ENCODE measurements around the gene MR1.

DNA sequence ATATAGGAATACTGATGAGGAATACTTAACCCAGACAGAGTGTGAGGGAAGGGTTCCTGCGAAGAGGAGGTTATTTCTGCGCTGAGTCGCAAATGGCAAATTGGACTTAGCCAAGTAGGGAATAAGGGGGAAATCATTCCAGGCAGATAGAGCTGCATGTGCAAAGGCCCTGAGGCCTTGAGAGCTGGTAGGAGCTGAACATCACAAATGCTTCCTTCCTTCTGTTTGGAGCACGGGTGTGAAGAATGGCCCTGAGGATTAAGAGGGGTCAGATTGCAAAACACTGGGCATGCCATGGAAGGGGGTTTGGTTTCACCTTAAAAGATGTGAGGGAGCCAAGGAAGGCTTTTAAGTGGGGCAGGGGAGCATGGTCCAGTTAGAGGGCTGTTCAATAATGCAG lies 67.2 kb downstream of the MR1 start:
- TF ChIP-seq, protein P1, sequence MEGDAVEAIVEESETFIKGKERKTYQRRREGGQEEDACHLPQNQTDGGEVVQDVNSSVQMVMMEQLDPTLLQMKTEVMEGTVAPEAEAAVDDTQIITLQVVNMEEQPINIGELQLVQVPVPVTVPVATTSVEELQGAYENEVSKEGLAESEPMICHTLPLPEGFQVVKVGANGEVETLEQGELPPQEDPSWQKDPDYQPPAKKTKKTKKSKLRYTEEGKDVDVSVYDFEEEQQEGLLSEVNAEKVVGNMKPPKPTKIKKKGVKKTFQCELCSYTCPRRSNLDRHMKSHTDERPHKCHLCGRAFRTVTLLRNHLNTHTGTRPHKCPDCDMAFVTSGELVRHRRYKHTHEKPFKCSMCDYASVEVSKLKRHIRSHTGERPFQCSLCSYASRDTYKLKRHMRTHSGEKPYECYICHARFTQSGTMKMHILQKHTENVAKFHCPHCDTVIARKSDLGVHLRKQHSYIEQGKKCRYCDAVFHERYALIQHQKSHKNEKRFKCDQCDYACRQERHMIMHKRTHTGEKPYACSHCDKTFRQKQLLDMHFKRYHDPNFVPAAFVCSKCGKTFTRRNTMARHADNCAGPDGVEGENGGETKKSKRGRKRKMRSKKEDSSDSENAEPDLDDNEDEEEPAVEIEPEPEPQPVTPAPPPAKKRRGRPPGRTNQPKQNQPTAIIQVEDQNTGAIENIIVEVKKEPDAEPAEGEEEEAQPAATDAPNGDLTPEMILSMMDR (conservative IDR thresholded peaks at IDR 0.05; ENCODE audit: low read length): no peak
- TF ChIP-seq EZH2phosphoT487 (IDR thresholded peaks at IDR 0.05; ENCODE audit: borderline replicate concordance): no peak
